ENCODE results near the gene FAM120C.
A peak's percentile ranks its signal among the peaks of the same experiment; 100 is the strongest.

The FAM120C gene

GRCh38 chrX:54194982-54195588, 12.0 kb upstream of the FAM120C start:
- TF ChIP-seq, protein P1, sequence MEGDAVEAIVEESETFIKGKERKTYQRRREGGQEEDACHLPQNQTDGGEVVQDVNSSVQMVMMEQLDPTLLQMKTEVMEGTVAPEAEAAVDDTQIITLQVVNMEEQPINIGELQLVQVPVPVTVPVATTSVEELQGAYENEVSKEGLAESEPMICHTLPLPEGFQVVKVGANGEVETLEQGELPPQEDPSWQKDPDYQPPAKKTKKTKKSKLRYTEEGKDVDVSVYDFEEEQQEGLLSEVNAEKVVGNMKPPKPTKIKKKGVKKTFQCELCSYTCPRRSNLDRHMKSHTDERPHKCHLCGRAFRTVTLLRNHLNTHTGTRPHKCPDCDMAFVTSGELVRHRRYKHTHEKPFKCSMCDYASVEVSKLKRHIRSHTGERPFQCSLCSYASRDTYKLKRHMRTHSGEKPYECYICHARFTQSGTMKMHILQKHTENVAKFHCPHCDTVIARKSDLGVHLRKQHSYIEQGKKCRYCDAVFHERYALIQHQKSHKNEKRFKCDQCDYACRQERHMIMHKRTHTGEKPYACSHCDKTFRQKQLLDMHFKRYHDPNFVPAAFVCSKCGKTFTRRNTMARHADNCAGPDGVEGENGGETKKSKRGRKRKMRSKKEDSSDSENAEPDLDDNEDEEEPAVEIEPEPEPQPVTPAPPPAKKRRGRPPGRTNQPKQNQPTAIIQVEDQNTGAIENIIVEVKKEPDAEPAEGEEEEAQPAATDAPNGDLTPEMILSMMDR (IDR thresholded peaks at IDR 0.05; ENCODE audit: borderline replicate concordance, insufficient read depth, low read depth, low read length), result no peak
- H3K4me3 ChIP-seq (ENCODE audit: low read depth, low read length), result no peak overlapping the region

GRCh38 chrX:54193085-54193821, 10.2 kb upstream of the FAM120C start:
- H3K4me3 ChIP-seq (ENCODE audit: low read depth, low read length), result no peak overlapping the region
- TF ChIP-seq, protein P1 (IDR thresholded peaks at IDR 0.05; ENCODE audit: borderline replicate concordance, insufficient read depth, low read depth, low read length), result no peak

DNA sequence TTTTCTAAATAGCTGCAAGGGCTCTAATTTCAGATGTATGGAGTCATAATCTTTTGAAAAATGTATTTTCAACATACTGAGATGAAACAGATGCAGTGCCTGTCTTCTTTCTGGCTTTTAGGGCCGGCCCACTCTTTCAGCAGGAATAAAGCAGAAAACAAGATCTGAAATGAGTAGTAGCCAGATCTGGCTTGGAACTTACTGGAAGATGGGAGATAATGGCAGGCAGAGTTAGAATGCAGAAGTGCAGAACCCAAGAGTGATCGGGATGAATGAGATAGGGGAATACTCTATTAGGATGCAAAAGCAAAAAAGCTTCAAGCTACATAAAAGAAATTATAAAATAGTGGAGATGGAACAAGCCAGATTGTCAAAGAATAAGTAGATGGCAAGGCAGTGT, 1.4 kb upstream of the FAM120C start:
- H3K4me3 ChIP-seq (ENCODE audit: low read depth, low read length), result no peak overlapping the region
- TF ChIP-seq, protein P1 (IDR thresholded peaks at IDR 0.05; ENCODE audit: borderline replicate concordance, insufficient read depth, low read depth, low read length), result no peak

- peak overlapping the region; percentile 81 for H3K4me3 ChIP-seq (ENCODE audit: low read depth, low read length)
- TF ChIP-seq, protein P1 (IDR thresholded peaks at IDR 0.05; ENCODE audit: borderline replicate concordance, insufficient read depth, low read depth, low read length), result no peak
These were observed 725 bp downstream of the FAM120C start for GRCh38 chrX:54182194-54182863.

DNA sequence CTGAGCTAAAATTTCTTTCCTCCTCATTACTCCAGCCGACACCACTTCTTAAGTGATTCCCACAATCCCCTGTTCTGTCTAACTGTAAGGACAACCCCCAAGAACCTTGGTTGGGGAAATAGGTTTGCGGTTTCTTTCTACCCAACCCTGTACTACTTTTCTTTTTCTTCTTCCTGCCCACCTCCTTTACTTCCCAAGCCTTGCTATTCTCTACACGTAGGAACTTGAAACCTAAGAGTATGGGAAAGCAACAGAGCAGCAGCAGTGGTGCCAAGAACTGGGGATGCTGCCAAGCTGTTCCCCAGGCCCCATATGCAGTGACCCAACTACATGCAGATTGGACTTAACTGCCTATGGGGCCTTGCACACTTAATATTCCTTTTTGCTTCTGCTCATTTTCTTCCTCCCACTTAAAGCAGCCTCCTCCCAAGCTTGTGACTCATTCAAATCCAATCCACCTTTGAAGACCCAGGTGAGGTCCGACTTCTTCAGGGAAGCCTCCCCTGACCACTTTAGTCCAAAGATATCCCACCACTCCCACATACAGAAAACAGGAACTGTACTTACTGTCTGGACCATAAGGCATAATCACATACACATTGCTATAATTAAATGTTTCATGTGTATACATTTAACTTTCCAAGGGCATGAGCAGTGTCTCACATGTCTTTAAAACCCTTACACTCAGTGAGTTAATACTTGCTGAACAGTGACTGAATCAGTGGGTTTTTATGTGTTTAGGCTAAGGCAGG, 1.7 kb downstream of the FAM120C start:
- TF ChIP-seq, protein P1 (IDR thresholded peaks at IDR 0.05; ENCODE audit: borderline replicate concordance, insufficient read depth, low read depth, low read length), result no peak
- H3K4me3 ChIP-seq (ENCODE audit: low read depth, low read length), result peak overlapping the region; percentile 81

DNA sequence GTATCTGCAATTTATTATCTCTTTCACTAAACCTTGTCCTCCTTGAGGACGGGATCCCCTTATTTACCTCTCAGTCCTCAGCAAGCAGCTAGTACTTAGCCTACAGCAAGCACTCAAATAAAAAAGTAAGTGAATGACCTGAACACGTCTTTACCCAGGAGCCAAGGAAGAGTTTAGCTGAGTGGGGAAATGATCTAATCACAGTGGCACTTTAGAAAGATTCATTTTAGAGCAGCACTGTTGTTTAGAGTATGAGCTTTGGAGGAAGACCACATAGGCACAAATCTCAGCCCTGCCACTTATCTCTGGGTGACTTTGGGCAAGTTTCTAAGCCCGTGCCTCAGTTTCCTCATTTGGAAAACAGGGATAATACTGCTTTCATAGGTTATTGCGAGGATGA, 2.7 kb downstream of the FAM120C start:
- TF ChIP-seq, protein P1 (IDR thresholded peaks at IDR 0.05; ENCODE audit: borderline replicate concordance, insufficient read depth, low read depth, low read length), result no peak
- H3K4me3 ChIP-seq (ENCODE audit: low read depth, low read length), result peak overlapping the region; percentile 11

All from GM12875 (cell line).